Activated CD4-positive, CD25-positive, alpha-beta regulatory T cell treated with anti-CD3 and anti-CD28 coated beads, Interleukin-2, amount 50 U/mL, for 24 hours (primary cell): Measurements from ENCODE around the gene DUS1L.

Source experiments
- ATAC-seq, 2 donors: fragments of 150-1000 bp; cut with Tn5 transposase; one replicate each; pipeline ENCODE4 v1.10.0; 2021; ENCODE audit warnings: mild to moderate bottlenecking in 1 of 2, moderate library complexity in 1 of 2

The DUS1L gene

GRCh38 chr17:82087961-82088837 lies 22.6 kb upstream of the DUS1L start:
- no peak for ATAC-seq

- no peak for ATAC-seq
Measured at GRCh38 chr17:82086941-82087906, 21.6 kb upstream of the DUS1L start.

DNA sequence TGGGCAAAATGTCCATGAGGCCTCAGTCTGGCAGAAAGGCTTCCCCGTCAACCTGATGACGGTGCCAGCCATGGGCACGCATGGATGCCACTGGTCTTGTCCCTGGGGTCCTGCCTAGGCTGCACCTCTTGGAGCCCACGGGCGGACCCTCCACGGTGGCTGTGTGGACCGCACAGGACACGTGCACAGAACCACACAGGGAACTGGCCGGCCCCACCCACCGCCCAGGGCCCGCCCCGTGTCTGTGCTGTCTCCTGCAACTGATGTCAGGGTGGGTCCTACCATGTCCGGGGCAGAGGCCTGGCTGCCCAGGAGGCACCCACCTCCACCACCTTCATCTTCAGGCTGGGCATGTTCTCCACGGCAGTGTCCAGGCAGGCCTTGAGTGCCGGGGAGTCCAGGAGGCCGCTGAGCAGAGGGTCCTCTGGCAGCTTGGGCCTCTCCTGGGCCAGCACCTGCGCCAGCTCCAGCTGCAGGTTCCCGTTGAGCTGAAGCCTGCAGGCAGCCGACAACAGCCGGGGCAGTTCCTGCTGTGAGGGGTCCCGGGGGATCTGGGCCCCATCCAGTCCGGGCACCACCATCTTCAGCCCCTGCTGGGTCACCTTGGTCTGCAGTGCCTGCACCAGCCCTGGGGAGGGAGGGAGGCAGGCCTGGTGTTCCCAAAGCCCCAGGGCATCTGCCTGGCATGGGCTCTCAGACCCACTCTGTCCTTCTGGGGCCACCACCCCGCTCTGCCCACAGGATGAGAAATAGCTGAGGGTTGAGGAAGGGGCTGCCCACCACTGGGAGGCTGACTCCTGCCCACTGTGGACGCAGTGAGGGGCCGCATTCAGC lies 20.5 kb upstream of the DUS1L start:
- ATAC-seq: no peak

DNA sequence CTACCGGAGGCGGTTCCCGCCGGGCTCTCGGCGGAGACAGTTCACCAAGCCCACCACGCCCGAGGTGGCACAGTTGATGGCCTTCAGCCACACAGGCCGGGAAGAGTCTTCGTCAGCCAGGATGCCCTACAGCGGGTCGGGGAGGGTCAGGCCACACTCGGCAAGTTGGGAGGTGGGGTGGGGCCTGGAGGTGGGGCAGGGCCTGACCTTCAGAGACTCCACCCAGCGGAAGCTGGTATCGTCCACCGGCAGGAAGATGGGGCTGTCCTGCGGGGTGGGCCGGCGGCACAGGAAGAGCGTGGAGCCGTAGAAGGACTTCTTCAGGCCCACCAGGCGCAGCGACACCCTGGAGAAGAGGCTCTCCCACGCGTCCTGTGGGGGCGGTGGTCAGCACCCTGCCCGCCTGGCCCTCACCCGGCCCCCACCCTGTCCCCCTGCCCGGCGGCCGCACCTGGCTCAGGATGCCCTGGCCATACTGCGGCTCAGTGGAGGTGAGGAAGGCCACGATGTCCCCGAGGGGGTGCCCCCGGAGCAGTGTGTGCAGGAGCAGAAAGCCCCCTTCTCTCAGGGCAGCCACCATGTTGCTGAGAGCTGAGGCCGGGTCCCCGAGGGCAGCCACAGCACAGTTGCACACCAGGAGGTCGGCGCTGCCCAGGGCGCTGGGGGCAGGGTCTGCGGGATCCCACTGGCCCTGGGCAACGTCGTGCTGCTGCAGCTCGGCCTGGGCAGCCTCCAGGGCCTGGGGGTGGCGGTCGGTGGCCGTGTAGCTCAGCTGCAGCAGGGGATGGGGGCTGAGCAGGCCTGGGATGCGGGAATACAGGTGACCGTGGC lies 19.6 kb upstream of the DUS1L start:
- no peak for ATAC-seq

DNA sequence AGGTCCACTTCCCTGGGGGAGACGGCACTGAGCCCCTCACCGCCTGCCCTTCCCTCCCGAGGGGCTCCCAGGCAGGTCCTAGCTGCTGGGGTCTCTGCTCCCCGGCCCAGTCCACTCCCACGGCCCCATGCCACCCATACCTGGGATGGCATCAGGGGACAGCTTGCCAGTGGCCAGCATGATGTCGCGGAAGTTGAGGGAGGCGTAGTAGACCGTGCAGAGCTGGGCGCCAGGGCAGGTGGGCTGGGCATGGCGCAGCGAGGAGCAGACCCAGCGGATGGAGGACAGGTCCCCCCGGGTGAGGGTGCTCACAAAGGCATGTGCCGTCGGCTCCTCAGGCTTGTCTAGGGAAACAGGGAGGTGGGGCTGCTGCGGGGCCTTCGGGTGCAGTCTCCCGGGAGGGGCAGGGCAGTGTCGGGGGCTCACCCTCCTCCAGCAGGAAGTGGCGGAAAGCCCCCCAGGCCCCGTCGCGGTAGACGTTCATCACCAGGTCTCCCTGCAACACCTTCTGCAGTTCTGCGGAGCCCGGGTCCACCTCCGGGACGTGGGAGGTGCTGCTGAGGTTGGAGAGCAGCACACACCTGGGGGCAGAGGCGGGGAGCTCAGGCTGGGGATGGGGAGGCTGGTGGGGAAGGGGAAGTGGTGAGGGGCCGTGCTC lies 18.9 kb upstream of the DUS1L start:
- ATAC-seq: no peak

GRCh38 chr17:82083533-82084359 lies 18.1 kb upstream of the DUS1L start:
- no peak for ATAC-seq

DNA sequence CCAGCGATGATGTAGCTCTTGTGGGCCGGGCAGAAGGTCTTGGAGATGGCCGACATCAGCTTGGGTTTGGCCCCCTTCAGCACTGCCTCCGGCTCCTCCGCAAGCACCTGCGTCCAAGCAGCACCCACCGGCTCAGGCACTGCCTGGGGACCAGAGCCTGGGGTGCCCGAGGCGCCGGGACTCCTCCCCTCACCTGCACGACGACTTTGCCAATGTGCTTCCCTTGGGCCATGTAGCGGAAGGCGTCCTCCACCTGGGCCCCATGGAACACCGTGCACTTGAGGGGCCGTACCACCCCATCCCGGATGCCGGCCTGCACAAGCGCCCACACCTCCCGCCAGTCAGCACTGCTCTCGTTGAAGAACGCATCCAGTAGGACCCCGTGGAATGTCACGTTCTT lies 17.4 kb upstream of the DUS1L start:
- no peak for ATAC-seq

DNA sequence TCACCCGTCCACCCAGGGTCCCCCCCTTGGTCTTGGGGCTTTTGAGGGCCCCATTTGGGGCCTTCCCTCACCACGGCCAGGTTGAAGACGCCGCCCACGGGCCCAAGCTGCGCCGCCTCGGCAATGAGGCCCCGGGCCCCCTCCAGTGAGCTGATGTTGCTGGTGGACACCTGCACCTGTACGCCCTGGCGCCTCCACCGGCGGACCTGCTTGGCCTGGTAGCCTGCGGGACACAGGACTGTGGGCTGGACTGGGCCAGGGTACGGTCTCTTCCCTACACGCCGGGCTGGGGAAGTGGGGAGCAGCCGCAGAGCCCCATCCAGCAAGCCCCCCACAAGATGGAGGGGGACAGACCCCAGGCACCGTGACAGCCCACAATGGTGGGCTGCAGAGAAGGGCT lies 16.9 kb upstream of the DUS1L start:
- no peak for ATAC-seq

DNA sequence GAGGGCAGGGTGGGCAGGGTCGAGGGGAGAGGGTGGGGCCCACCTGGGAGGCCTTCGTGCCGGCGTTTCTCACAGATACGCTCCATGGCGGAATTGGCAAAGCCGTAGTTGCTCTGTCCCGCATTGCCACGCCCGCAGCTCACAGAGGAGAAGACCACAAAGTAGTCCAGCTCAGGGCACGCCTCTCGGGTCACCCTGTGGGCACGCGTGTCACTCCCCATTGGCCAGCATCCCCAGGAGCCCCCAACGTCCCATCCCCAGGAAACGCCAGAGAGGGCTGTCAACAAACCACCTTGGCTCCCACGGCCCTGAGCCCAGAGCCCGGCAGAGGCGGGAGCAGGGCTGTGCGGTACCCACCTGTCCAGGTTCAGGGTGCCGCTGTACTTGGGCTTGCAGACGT lies 16.4 kb upstream of the DUS1L start:
- ATAC-seq: no peak

DNA sequence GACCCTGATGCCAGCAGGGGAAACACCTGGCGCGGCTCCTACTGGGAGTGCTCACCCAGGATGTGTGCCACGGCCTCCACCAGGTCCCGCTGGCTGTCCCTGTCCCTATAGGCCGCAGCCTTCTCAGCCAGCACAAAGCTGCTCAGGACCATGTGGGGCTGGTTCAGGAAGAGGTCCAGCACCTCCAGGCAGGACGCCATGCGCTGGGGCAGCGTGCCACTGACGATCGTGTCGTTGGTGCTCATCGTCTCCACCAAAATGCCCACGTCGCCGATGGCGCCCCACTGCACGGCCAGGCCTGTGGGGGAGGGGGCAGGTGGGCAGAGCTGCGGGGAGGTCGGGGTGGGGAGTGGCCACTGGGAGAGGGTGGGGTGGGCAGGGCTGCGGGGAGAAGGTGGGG lies 15.9 kb upstream of the DUS1L start:
- no peak for ATAC-seq

- ATAC-seq: no peak
Measured at GRCh38 chr17:82080789-82081464, 15.3 kb upstream of the DUS1L start.

DNA sequence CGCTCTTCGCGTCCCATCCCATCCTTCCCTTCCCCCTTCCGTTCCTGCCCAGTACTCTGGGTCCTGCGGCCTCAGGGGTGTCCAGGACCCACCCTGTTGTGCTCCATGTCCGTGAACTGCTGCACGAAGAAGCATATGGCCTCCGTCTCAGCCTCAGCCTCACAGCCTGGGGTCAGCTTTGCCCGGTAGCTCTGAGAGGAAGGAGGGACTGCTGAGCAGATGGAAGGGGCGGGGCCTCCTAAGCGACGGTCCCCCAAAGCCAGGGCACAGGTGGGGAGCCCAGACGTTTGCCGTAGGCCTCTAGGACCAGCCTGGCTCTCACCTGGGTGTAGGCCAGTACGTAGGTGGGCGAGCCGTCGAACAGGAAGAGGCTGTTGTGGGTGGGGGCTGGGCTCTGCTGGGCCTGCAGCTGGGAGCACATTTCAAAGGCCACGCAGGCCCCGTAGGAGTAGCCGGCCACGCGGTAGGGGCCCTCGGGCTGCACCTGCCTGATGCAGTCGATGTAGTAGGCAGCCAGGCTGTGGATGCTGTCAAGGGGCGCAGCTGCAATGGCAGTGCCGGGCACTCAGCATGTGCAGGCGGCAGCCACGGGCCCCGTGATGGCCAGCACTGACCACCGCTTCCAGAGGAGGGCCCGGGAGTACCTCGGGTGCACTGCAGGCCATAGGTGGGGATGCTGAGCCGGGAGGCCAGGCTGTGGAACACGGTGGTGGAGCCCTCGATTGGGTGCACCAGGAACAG lies 14.6 kb upstream of the DUS1L start:
- no peak for ATAC-seq

DNA sequence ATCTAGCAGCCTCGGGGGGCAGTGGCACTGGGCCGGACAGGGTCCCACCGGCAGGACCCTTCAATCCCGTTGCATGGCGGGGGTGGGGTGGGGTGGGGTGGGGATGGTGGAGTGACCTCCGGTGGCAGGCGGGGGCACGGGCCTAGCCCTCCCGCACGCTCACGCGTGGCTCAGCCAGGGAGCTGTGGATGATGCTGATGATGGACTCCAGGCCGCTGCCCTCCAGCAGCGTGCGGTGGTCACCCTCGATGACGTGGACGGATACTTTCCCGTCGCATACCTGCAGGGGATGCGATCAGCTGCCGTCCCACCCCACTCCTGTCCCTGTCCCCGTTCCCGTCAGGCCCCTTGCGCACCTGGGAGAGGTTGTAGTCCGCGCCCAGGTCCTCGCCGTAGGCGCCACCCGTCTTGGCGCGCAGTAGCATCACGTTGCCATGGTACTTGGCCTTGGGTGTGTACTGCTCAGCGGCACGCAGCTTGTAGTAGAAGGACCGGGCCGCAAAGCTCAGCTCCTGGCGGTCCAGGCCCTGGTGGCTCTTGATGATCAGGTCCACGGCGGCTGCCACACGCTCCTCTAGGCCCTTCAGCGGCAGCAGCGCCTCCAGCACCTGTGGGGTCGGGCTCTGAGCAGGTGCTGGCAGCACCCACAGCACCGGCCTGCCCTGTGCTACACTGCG lies 13.5 kb upstream of the DUS1L start:
- ATAC-seq: no peak

DNA sequence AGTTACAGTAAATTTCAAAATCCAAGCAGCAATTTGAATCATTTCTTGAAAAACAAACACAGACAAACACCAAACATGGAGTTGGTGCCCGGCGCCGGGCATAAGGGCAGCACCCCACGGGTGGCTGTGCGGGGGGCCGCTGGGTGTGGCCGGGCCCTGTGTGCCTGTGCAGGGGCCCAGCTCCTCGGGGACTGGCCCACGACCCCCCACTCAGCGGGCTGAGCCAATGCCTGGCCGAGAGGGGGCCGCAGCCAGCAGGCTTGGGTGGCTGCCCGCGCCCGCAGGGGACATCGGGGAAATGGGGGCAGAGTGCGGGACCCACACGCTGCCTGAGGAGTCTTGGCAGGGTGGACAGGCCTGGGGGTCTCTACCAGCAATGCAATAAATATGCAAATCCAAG lies 12.8 kb upstream of the DUS1L start:
- ATAC-seq: no peak

DNA sequence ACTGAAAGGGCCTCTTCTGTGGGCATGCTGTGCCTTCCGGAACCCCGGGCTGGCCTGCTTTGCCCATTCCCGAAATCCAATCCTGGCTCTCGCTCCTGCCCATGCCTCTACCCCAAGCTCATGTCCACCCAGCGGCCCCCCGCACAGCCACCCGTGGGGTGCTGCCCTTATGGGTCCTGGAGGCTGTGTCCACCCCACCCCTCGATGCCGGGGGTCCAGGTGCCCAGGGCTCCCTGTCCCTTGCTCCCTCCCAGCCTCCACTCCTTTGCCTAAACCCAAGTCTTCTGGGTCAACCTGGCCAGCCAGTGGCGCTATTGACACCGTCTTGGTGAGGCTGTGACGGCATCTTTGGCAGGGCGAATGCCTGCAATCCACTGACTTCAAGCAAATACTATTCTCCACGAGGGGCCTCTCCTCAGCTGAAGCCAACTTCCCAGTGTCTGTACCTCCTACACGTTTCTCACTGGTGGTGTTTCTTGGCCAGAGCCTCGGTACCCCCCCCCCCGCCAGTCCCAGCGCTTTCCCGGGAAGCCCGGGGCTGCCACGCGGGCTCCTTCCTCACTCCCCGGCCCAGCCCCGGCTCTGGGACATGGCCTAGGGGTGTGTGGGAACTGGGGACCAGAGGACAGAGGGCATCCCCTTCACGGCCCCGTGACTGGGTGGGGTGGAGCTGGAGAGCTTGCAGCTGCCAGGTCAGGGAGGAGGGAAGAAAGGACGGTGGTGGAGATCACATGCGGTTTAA lies 12.2 kb upstream of the DUS1L start:
- ATAC-seq: peak in 1 of 2 donors; percentile 9

GRCh38 chr17:82076785-82077591 lies 11.4 kb upstream of the DUS1L start:
- ATAC-seq: peak; percentile 11 to 25
